ENCODE data around the gene JAZF1. TPM values are rescaled to one million over a fixed set of nuclear protein-coding genes. Genes with fewer than 3 reads are reported as not detected.

The JAZF1 gene
- total and polyA plus RNA-seq, 10 of the 15 experiments (the other 5 are each of a cell fraction or from before 2014, with no cell fraction given): 0.04 to 0.82 (median 0.15) TPM; not detected in 3

DNA sequence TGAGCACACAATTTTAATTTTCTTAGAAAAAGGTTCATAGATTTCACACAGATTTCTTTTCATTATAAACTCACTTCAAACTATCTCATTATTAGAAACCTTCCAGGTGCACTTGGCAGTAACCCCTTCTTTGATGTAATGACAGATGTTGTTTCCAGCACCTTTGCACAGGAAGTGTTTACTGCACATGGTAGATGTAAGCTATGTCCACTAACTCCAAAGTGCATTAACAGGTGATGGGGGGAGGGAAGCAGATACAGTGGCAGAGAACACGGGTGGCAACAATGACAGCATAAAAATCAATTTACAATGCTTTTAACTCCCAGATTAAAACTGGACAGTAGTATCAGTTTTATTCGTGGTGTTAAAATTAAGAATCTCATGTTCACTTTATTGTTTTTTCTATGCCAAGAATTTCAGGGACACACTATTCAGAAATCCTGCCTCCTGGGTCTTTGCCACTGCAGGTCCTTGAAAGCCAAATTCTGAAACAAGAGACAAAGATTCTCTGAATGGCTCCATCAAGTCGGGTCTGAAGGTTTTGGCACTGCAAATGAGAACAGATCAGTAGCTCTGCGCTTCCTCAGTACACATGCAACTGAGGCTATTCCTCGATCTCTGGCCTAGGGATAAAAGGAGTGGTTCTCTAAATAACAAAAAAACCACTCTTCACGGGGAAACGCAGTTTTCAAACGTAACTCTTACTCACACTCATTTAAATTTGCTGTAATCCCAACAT, 187.7 kb downstream of the JAZF1 start:
- FAIRE-seq: no peak
- RAD21 ChIA-PET (ENCODE audit: unreplicated experiment): no interaction called here
- in situ Hi-C loops (cut with MboI): no loop called here

DNA sequence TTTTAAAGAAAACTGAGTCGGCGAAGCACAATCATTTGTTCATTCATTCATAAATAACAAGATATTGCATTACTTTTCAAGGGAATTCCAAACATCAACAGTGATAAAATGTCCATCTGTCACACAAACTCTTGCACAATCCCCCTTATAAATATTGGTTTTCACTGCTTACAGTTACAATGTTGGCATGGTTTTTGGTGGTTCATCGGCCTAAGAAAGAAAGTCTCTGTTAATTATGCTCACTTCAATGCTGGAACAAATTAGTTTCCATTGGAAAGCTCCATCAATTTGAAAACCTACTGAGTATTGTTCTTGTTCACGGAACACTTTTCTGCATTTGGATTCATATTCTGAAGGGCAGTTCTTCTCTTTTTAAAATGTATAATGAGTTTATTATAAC, 188.5 kb downstream of the JAZF1 start:
- intact Hi-C loops (cut with micrococcal nuclease; ENCODE audit: unreplicated experiment): no loop called here
- Histone ChIP-seq H3K9me3 (replicated peaks; ENCODE audit: control insufficient read depth, insufficient read depth, low read length) (no peaks in the 10 kb centered on the region), H4K20me1 (ENCODE audit: control insufficient read depth, insufficient read depth) (no peaks in the 10 kb centered on the region), H2AFZ (ENCODE audit: control insufficient read depth, low read depth, low read length) (no peak overlapping the region), H3K36me3 (ENCODE audit: control insufficient read depth in 2 of 2, insufficient read depth in 2 of 2, low read length in 1 of 2) (no peaks in the 10 kb centered on the region), H3K27ac (ENCODE audit: control insufficient read depth, insufficient read depth) (no peak overlapping the region), H3K4me3 (no peak overlapping the region), H3K4me1 (ENCODE audit: control insufficient read depth, insufficient read depth, low read length) (no peaks in the 10 kb centered on the region), H3K9ac (ENCODE audit: control insufficient read depth, insufficient read depth, low read length) (no peak overlapping the region), H3K79me2 (ENCODE audit: control insufficient read depth, insufficient read depth, low read length) (no peaks in the 10 kb centered on the region), H3K4me2 (ENCODE audit: control insufficient read depth, insufficient read depth) (no peak overlapping the region), H3K27me3 (replicated peaks in 1 of 2; ENCODE audit: control insufficient read depth in 2 of 2, insufficient read depth in 2 of 2, low read length in 1 of 2) (no peaks in the 10 kb centered on the region; a peak in 1 of 4 replicates)
- in situ Hi-C loops (cut with MboI): no loop called here
- SMC1A ChIA-PET (ENCODE audit: uncharacterized antibody, unreplicated experiment): no interaction called here
- RAD21 ChIA-PET (ENCODE audit: unreplicated experiment): no interaction called here
- 75% methylated on average over 4 of the region's 4 CpGs for WGBS (ENCODE audit: insufficient coverage, insufficient replicate concordance, low lambda C conversion rate, missing lambda C conversion rate)
- ATAC-seq: no peak
- FAIRE-seq: no peak
- CTCF ChIA-PET: no interaction called here
- no TSS peak for BruUV-seq (replicated peaks)
- DNase-seq (ENCODE audit: low read depth, low spot score): no peak
- POLR2A ChIA-PET: no interaction called here
- TF ChIP-seq, protein P1, sequence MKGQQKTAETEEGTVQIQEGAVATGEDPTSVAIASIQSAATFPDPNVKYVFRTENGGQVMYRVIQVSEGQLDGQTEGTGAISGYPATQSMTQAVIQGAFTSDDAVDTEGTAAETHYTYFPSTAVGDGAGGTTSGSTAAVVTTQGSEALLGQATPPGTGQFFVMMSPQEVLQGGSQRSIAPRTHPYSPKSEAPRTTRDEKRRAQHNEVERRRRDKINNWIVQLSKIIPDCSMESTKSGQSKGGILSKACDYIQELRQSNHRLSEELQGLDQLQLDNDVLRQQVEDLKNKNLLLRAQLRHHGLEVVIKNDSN (IDR thresholded peaks at IDR 0.05; ENCODE audit: borderline replicate concordance, extremely low read length, insufficient read depth, low read depth, low read length): no peak
- TF ChIP-seq EP300 (IDR thresholded peaks at IDR 0.05; ENCODE audit: borderline replicate concordance in 1 of 2, control insufficient read depth in 1 of 2, low read depth in 2 of 2, low read length in 2 of 2) (no peak), MTA3 (IDR thresholded peaks at IDR 0.05; ENCODE audit: borderline replicate concordance, low read length) (no peak), ZSCAN29 (IDR thresholded peaks at IDR 0.05) (no peak), CREB1 (IDR thresholded peaks at IDR 0.05; ENCODE audit: low read depth) (no peak), ZNF217 (IDR thresholded peaks at IDR 0.05) (no peak), CHD1 (IDR thresholded peaks at IDR 0.05; ENCODE audit: low read depth, low read length) (no peak)
- TF ChIP-seq, protein P2, sequence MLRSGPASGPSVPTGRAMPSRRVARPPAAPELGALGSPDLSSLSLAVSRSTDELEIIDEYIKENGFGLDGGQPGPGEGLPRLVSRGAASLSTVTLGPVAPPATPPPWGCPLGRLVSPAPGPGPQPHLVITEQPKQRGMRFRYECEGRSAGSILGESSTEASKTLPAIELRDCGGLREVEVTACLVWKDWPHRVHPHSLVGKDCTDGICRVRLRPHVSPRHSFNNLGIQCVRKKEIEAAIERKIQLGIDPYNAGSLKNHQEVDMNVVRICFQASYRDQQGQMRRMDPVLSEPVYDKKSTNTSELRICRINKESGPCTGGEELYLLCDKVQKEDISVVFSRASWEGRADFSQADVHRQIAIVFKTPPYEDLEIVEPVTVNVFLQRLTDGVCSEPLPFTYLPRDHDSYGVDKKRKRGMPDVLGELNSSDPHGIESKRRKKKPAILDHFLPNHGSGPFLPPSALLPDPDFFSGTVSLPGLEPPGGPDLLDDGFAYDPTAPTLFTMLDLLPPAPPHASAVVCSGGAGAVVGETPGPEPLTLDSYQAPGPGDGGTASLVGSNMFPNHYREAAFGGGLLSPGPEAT (IDR thresholded peaks at IDR 0.05; ENCODE audit: low read depth): no peak

More for the DNA sequence above, 187.7 kb downstream of the JAZF1 start:
- H3K36me3 ChIP-seq (ENCODE audit: control insufficient read depth in 2 of 2, insufficient read depth in 2 of 2, low read length in 1 of 2): no peaks in the 10 kb centered on the region
- no peaks in the 10 kb centered on the region for H3K9me3 ChIP-seq (replicated peaks; ENCODE audit: control insufficient read depth, insufficient read depth, low read length)
- no peak overlapping the region for H2AFZ ChIP-seq (ENCODE audit: control insufficient read depth, low read depth, low read length)
- H3K79me2 ChIP-seq (ENCODE audit: control insufficient read depth, insufficient read depth, low read length): no peaks in the 10 kb centered on the region
- DNase-seq (ENCODE audit: low read depth, low spot score): no peak
- intact Hi-C loops (cut with micrococcal nuclease; ENCODE audit: unreplicated experiment): no loop called here
- no peaks in the 10 kb centered on the region for H4K20me1 ChIP-seq (ENCODE audit: control insufficient read depth, insufficient read depth)
- H3K4me3 ChIP-seq: no peak overlapping the region
- H3K9ac ChIP-seq (ENCODE audit: control insufficient read depth, insufficient read depth, low read length): no peak overlapping the region
- H3K4me2 ChIP-seq (ENCODE audit: control insufficient read depth, insufficient read depth): no peak overlapping the region
- no TSS peak for BruUV-seq (replicated peaks)
- WGBS (ENCODE audit: insufficient coverage, insufficient replicate concordance, low lambda C conversion rate, missing lambda C conversion rate): 34% methylated on average over 8 of the region's 8 CpGs
- no peaks in the 10 kb centered on the region; a peak in 1 of 4 replicates for H3K27me3 ChIP-seq (replicated peaks in 1 of 2; ENCODE audit: control insufficient read depth in 2 of 2, insufficient read depth in 2 of 2, low read length in 1 of 2)
- POLR2A ChIA-PET: no interaction called here
- H3K27ac ChIP-seq (ENCODE audit: control insufficient read depth, insufficient read depth): no peak overlapping the region
- no peaks in the 10 kb centered on the region for H3K4me1 ChIP-seq (ENCODE audit: control insufficient read depth, insufficient read depth, low read length)
- CTCF ChIA-PET: no interaction called here
- ATAC-seq: no peak
- SMC1A ChIA-PET (ENCODE audit: uncharacterized antibody, unreplicated experiment): no interaction called here
- TF ChIP-seq SUPT20H (IDR thresholded peaks at IDR 0.05; ENCODE audit: borderline replicate concordance, control insufficient read depth, low read depth, low read length): no peak
- TF ChIP-seq, protein P3, sequence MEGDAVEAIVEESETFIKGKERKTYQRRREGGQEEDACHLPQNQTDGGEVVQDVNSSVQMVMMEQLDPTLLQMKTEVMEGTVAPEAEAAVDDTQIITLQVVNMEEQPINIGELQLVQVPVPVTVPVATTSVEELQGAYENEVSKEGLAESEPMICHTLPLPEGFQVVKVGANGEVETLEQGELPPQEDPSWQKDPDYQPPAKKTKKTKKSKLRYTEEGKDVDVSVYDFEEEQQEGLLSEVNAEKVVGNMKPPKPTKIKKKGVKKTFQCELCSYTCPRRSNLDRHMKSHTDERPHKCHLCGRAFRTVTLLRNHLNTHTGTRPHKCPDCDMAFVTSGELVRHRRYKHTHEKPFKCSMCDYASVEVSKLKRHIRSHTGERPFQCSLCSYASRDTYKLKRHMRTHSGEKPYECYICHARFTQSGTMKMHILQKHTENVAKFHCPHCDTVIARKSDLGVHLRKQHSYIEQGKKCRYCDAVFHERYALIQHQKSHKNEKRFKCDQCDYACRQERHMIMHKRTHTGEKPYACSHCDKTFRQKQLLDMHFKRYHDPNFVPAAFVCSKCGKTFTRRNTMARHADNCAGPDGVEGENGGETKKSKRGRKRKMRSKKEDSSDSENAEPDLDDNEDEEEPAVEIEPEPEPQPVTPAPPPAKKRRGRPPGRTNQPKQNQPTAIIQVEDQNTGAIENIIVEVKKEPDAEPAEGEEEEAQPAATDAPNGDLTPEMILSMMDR (IDR thresholded peaks at IDR 0.05 in 2 of 3, conservative IDR thresholded peaks at IDR 0.05 in 1 of 3; ENCODE audit: control insufficient read depth in 2 of 3, extremely low read depth in 1 of 3, insufficient read depth in 1 of 3, low read depth in 3 of 3, low read length in 3 of 3): no peak
